ENCODE measurements around the gene UBALD1.

DNA sequence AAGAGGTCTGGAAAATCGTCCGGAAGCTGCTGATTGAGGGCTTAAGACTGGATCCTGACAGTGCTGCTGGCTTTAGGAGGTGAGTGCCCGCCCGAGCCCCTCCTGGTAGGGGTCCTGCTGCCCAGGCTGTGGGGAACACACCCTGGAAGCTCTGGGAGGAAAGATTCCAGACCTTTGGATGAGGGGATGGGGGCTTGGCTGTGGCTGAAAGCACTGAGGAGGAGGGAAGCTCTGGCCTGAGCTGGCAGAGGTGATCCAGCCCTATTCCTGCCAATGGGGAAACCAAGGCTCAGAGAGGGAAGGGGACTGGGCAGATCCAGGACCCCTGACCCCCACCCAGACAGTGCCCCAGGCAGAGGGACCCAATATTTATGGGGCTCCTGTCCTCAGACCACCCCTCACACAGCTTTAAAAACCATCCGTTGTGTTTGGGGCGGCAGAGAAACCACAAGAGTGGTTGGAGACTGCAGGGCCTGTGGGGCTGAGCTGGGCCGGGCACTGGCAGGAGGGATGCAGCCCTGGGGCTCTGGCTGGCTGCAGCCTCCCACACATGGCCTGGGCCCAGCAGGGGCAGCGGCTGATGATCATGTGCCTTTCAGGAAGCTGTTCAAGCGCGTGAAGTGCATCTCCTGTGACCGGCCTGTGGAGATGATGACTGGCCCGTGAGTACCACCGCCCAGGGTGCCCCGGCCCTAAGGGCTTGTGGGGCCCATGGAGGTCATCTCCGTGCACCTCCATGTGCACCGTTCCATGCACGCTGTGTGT lies 22.8 kb downstream of the UBALD1 start:
- TF ChIP-seq, protein P1, sequence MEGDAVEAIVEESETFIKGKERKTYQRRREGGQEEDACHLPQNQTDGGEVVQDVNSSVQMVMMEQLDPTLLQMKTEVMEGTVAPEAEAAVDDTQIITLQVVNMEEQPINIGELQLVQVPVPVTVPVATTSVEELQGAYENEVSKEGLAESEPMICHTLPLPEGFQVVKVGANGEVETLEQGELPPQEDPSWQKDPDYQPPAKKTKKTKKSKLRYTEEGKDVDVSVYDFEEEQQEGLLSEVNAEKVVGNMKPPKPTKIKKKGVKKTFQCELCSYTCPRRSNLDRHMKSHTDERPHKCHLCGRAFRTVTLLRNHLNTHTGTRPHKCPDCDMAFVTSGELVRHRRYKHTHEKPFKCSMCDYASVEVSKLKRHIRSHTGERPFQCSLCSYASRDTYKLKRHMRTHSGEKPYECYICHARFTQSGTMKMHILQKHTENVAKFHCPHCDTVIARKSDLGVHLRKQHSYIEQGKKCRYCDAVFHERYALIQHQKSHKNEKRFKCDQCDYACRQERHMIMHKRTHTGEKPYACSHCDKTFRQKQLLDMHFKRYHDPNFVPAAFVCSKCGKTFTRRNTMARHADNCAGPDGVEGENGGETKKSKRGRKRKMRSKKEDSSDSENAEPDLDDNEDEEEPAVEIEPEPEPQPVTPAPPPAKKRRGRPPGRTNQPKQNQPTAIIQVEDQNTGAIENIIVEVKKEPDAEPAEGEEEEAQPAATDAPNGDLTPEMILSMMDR (IDR thresholded peaks at IDR 0.05) = no peak
- TF ChIP-seq POLR2A (IDR thresholded peaks at IDR 0.05) (no peak), EP300 (IDR thresholded peaks at IDR 0.05) (no peak)
